SIG-M5 treated with dmso at 0.1 percent for 504 hours (cell line): Measurements from ENCODE around the gene KCMF1.

Experiments used
- DNase-seq: peaks from one replicate; lab custom pipeline; 2025; ENCODE audit not compliant: unreplicated experiment; lab: John Stamatoyannopoulos, UW

The KCMF1 gene

GRCh38 chr2:85019121-85019520 is 48.2 kb downstream of the KCMF1 start:
- DNase-seq, result no peak

- DNase-seq, result no peak
These were observed 51.3 kb downstream of the KCMF1 start for GRCh38 chr2:85022232-85022631.

GRCh38 chr2:85024372-85025047 is 53.5 kb downstream of the KCMF1 start:
- DNase-seq, result no peak

- no peak for DNase-seq
These were observed 61.7 kb downstream of the KCMF1 start for GRCh38 chr2:85032621-85033020.

- no peak for DNase-seq
These were observed 62.4 kb downstream of the KCMF1 start for GRCh38 chr2:85033388-85033787.

- no peak for DNase-seq
These were observed 63.2 kb downstream of the KCMF1 start for GRCh38 chr2:85034158-85034557.

GRCh38 chr2:85037622-85038021 is 66.7 kb downstream of the KCMF1 start:
- no peak for DNase-seq

- DNase-seq, result no peak
These were observed 71.4 kb downstream of the KCMF1 start for GRCh38 chr2:85042330-85042729.

- DNase-seq, result no peak
These were observed 77.6 kb downstream of the KCMF1 start for GRCh38 chr2:85048534-85048933.

- no peak for DNase-seq
These were observed 78.3 kb downstream of the KCMF1 start for GRCh38 chr2:85049236-85049635.

GRCh38 chr2:85053802-85054201 is 82.8 kb downstream of the KCMF1 start:
- peak; percentile 50 for DNase-seq

- peak; percentile 53 for DNase-seq
These were observed 86.4 kb downstream of the KCMF1 start for GRCh38 chr2:85057226-85057962.

- DNase-seq, result no peak
These were observed 90.9 kb downstream of the KCMF1 start for GRCh38 chr2:85061896-85062295.

GRCh38 chr2:85062565-85062964 is 91.6 kb downstream of the KCMF1 start:
- no peak for DNase-seq

- no peak for DNase-seq
These were observed 93.1 kb downstream of the KCMF1 start for GRCh38 chr2:85063981-85064599.

GRCh38 chr2:85064927-85065577 is 94.1 kb downstream of the KCMF1 start:
- DNase-seq, result no peak

- no peak for DNase-seq
These were observed 95.2 kb downstream of the KCMF1 start for GRCh38 chr2:85066006-85066740.

GRCh38 chr2:85066874-85067351 is 96.0 kb downstream of the KCMF1 start:
- DNase-seq, result peak; percentile 59

- no peak for DNase-seq
These were observed 100.1 kb downstream of the KCMF1 start for GRCh38 chr2:85071096-85071495.

GRCh38 chr2:85073033-85073432 is 102.1 kb downstream of the KCMF1 start:
- no peak for DNase-seq
